NT2/D1 (cell line): ENCODE data around the gene NLGN4X.

Experiments
- YY1 ChIP-seq: IDR thresholded peaks from 2 replicates; pipeline ENCODE4 v1.6.1; 2011; ENCODE audit not compliant: insufficient read length, insufficient read depth
- ZNF274 ChIP-seq: IDR thresholded peaks from 2 replicates; pipeline ENCODE4 v1.6.1; 2011; ENCODE audit warnings: mild to moderate bottlenecking, low read depth, low read length

DNA sequence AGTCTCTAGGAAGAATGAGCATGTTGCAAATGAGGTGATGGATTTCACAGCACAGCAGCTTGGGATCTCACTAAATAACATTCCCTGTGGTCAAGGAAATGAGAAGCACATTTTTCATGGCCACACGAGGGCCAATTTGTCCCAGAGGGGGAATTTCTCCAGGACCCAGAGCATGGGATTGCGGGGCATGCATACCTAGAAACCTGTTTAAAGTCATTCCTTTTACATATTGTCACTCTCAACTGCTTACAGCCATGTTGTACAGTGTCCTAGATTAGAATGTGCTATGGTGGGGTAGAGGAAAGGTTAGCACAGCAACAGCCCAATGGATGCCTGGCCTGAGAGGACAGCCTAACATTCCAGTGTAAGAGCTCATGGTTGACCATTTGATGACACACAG is 37.4 kb upstream of the NLGN4X start:
- TF ChIP-seq YY1 (no peak), ZNF274 (no peak)
